B cell (primary cell): ENCODE results near the gene DGKQ.

Source experiments
- CTCF ChIP-seq: fragments of 200-600 bp; IDR thresholded peaks from one replicate; pipeline ENCODE4 v1.8.0; 2022; ENCODE audit warnings: antibody characterized with exemption, mild to moderate bottlenecking
- EZH2 ChIP-seq: IDR thresholded peaks from 2 replicates; pipeline ENCODE4 v1.6.1; 2012; ENCODE audit warnings: borderline replicate concordance, low read depth, mild to moderate bottlenecking, moderate library complexity, low read length; ENCODE audit not compliant: insufficient read depth, poor library complexity, severe bottlenecking

- TF ChIP-seq EZH2 (no peak), CTCF (no peak)
Measured at GRCh38 chr4:957231-957580, 16.2 kb downstream of the DGKQ start.
